Ovary (tissue), 9 donors: ENCODE measurements around the gene PRND. TPM values are rescaled to one million over a fixed set of nuclear protein-coding genes. Genes with fewer than 3 reads are reported as not detected.

Source experiments
- DNase-seq, 5 donors: peaks; one replicate each; pipeline ENCODE4 v3.0.0-alpha.2; 2019 to 2020
- H3K27ac ChIP-seq, 2 donors: fragments of 200-600 bp; one replicate each; pipeline versions ENCODE4 v1.5.1 to v1.8.0; 2019 to 2022
- H3K27me3 ChIP-seq: fragments of 200-600 bp; one replicate; pipeline ENCODE4 v1.8.0; 2022
- H3K36me3 ChIP-seq: fragments of 200-600 bp; sonication (generic); one replicate; pipeline ENCODE4 v1.5.1; 2019
- H3K4me1 ChIP-seq: one replicate; pipeline ENCODE4 v1.8.1; 2013; ENCODE audit warnings: mild to moderate bottlenecking, moderate library complexity; ENCODE audit not compliant: insufficient read depth
- H3K4me3 ChIP-seq: fragments of 200-600 bp; sonication (generic); one replicate; pipeline ENCODE4 v1.5.1; 2017
- H3K9me3 ChIP-seq, 2 donors: fragments of 200-600 bp in 1 of 2; sonication (generic) in 1 of 2; one replicate each; pipeline versions ENCODE4 v1.5.1 to v1.8.1; 2013 to 2019; ENCODE audit warnings: mild to moderate bottlenecking in 1 of 2, moderate library complexity in 1 of 2
- CTCF ChIP-seq, 3 donors: fragments of 450-650 bp in 2 of 3; fragments of 200-600 bp in 1 of 3; IDR thresholded peaks; one replicate each; pipeline versions ENCODE4 v1.5.1 to v1.8.0; 2016 to 2022; ENCODE audit warnings: antibody characterized with exemption in 3 of 3, mild to moderate bottlenecking in 1 of 3
- EP300 ChIP-seq: sonication (generic); formaldehyde crosslinking; IDR thresholded peaks from one replicate; pipeline ENCODE4 v1.6.1; 2017; ENCODE audit warnings: antibody characterized with exemption
- POLR2A ChIP-seq: fragments of 450-650 bp; IDR thresholded peaks from one replicate; pipeline ENCODE4 v1.6.1; 2017; ENCODE audit warnings: antibody characterized with exemption, mild to moderate bottlenecking, moderate library complexity
- WGBS, 3 donors: extraction: QIAGEN DNeasy Blood & Tissue Kit in 1 of 3; methylation state at CpG; one replicate each; pipeline versions ENCODE4 v1.1.5 to v1.1.7; 2013 to 2017; 5-methylcytosine and 5-hydroxymethylcytosine counted together
- intact Hi-C, 4 donors: fragments of 100-400 bp; cut with DNase I; formaldehyde crosslinking; loops; one replicate each; pipeline versions ENCODE4 v1.11.0 to v1.15.1; 2022 to 2023
- polyA plus RNA-seq, 2 donors: library from polyadenylated mRNA; stranded (reverse); fragments of 200-250 nt in 1 of 2; fragments of 350-450 nt in 1 of 2; fragmentation: Illumina TruSeq in 1 of 2; extraction: RNeasy Lipid Tissue Mini Kit (QIAGEN cat#74804) in 1 of 2; gene quantifications; one replicate each; pipeline ENCODE4 v1.2.3, GENCODE V29; 2013 to 2014
- total RNA-seq, 7 donors: library from RNA; depleted of rRNA in 2 of 7; stranded (reverse); fragments of >200 nt in 2 of 7; fragmentation: NEBNext Ultra II Directional in 3 of 7; extraction: Animal tissue kit (Norgen Biotek cat#: 25700) in 3 of 7; gene quantifications; one replicate each; pipeline versions ENCODE4 v1.1.0 to v1.2.4, GENCODE V29; 2016 to 2023
- donor health status: DM: no; HTN: no; CAD: no; lungs with moderate emphysema.
- donor health status: DM: no; HTN: no; CAD: no.
- donor health status: Bipolar disorder and iron deficiency.
- donor health status: DM: yes; HTN: yes; CAD: no.
- donor health status: DM: no; HTN: no; CAD: no.
- donor health status: DM: yes; HTN: yes; CAD: no.

Gene PRND
- total and polyA plus RNA-seq, 9 donors = 0.05 to 0.47 (median 0.14) TPM; not detected in 3

DNA sequence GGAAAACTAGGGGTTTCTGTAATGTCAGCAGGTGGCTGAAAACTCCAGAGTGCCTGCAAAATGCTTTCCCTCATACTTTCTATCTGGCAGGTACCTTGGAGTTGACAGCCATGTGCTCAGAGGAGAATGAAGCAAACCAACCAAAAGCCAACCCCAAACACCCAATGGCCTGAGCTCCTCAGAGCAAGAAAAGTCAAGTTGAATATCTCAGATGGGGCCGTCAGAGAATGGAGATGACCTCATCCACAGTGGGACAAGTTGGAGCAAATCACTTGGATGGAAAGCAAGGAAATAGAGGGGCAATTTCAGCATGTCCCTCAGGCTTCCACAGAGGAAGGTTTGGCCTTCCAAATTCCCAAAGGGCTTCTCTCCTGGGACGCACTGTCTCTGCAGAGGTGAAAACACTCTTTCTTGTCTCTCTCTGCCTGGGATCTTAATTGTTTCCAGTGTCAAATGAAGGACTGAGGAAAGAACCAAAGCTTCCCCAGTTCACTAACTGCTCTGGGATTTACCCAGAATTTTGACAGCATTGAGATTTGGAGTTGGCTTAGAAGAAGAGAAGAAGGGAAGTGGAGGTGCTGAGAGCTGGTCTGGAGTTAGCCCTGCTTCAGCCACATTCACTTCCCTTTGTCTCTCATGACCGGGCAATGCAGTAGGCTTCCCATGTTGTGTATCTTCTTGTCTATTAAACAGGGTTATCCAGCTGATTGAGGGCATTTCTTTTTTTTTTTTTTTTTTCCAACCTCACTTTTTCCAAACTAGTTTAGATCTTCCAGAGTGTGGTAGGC lies 42.2 kb downstream of the PRND start:
- Histone ChIP-seq H3K4me1 (peaks cover 1% of the 10 kb centered on the region), H3K27me3 (no peaks in the 10 kb centered on the region), H3K36me3 (no peaks in the 10 kb centered on the region), H3K27ac (no peak overlapping the region), H3K4me3 (no peak overlapping the region), H3K9me3 (no peaks in the 10 kb centered on the region)
- TF ChIP-seq EP300 = no peak
- no peak for TF ChIP-seq CTCF (IDR thresholded peaks at IDR 0.05)
- no peak for TF ChIP-seq POLR2A
- DNase-seq = no peak
- intact Hi-C loops = no loop called here
- 81 to 85% (median 82%) methylated on average over 3 of the region's 3 CpGs for WGBS, 3 donors

DNA sequence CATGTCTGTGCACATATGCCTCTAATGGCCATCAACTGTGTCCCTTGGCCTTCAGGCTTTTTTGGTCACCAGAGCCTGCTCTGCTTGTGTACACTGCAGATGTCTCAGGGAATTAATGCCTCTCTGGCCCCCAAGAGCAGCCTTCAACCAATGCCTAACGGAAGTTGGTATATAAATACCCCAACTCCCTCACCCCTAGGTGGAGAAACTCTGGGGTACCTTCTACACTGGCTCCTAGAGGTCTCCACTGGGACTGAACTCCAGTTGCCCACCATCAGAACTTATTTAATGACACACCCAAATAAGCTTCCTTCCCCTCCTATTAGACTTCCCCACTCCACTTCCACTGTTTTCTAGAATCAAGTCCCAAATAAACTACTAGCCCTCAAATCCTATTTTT lies 43.1 kb downstream of the PRND start:
- Histone ChIP-seq H3K27me3 (no peaks in the 10 kb centered on the region), H3K4me1 (peaks cover 1% of the 10 kb centered on the region), H3K36me3 (no peaks in the 10 kb centered on the region), H3K4me3 (no peak overlapping the region), H3K27ac (no peak overlapping the region), H3K9me3 (no peaks in the 10 kb centered on the region)
- intact Hi-C loops = no loop called here
- 0 to 54% (median 0%) methylated on average over 1 of the region's 1 CpG for WGBS, 3 donors
- no peak for TF ChIP-seq POLR2A
- TF ChIP-seq CTCF (IDR thresholded peaks at IDR 0.05) = no peak
- no peak for TF ChIP-seq EP300
- no peak for DNase-seq

GRCh38 chr20:4765681-4766080 lies 44.0 kb downstream of the PRND start:
- 95 to 100% (median 97%) methylated on average over 3 of the region's 3 CpGs for WGBS, 3 donors
- TF ChIP-seq POLR2A (no peak), EP300 (no peak), CTCF (IDR thresholded peaks at IDR 0.05) (no peak)
- H3K27ac ChIP-seq = no peak overlapping the region
- H3K9me3 ChIP-seq = no peaks in the 10 kb centered on the region
- no peaks in the 10 kb centered on the region for H3K36me3 ChIP-seq
- no peaks in the 10 kb centered on the region for H3K27me3 ChIP-seq
- no peak overlapping the region for H3K4me3 ChIP-seq
- DNase-seq = no peak
- peaks cover 1% of the 10 kb centered on the region for H3K4me1 ChIP-seq
- intact Hi-C loops = no loop called here

- TF ChIP-seq POLR2A (no peak), CTCF (IDR thresholded peaks at IDR 0.05) (no peak), EP300 (no peak)
- DNase-seq = no peak
- Histone ChIP-seq H3K4me3 (no peak overlapping the region), H3K36me3 (no peaks in the 10 kb centered on the region), H3K9me3 (peaks cover 0 to under 1% of the 10 kb centered on the region in 2 donors), H3K27ac (no peak overlapping the region), H3K4me1 (no peaks in the 10 kb centered on the region), H3K27me3 (no peaks in the 10 kb centered on the region)
- 87 to 92% (median 91%) methylated on average over 2 of the region's 2 CpGs for WGBS, 3 donors
- intact Hi-C loops = no loop called here
Observed at GRCh38 chr20:4766631-4767030, 44.9 kb downstream of the PRND start.
